WERI-Rb-1 (cell line): ENCODE data around the gene ARMC8.
A peak's percentile ranks its signal among the peaks of the same experiment; 100 is the strongest.

Experiments
- DNase-seq: peaks from one replicate; pipeline ENCODE4 v3.0.0-alpha.2; 2020
- H3K27ac ChIP-seq: fragments of 250-450 bp; sonication (Bioruptor Pico); 2 replicates; pipeline ENCODE4 v1.5.1; 2020; ENCODE audit warnings: mild to moderate bottlenecking, moderate library complexity
- H3K27me3 ChIP-seq: fragments of 250-450 bp; sonication (Bioruptor Pico); 2 replicates; pipeline ENCODE4 v1.5.1; 2021; ENCODE audit warnings: mild to moderate bottlenecking, low read depth, moderate library complexity; ENCODE audit not compliant: insufficient read depth, severe bottlenecking
- H3K36me3 ChIP-seq: fragments of 250-450 bp; sonication (Bioruptor Pico); 2 replicates; pipeline ENCODE4 v1.5.1; 2020; ENCODE audit warnings: mild to moderate bottlenecking, moderate library complexity
- H3K4me3 ChIP-seq: 2 replicates; pipeline ENCODE4 v1.5.1; 2011; ENCODE audit warnings: low read depth, mild to moderate bottlenecking, control low read depth, low read length
- H3K9me3 ChIP-seq: fragments of 250-450 bp; sonication (Bioruptor Pico); 2 replicates; pipeline ENCODE4 v1.5.1; 2021; ENCODE audit warnings: mild to moderate bottlenecking, moderate library complexity; ENCODE audit not compliant: severe bottlenecking
- CTCF ChIP-seq: IDR thresholded peaks from 2 replicates; pipeline ENCODE4 v1.5.1; 2011; ENCODE audit warnings: low read depth, mild to moderate bottlenecking, control low read depth, inconsistent platforms, low read length

The ARMC8 gene

GRCh38 chr3:138282836-138283235 lies 95.7 kb downstream of the ARMC8 start:
- peaks cover 28% of the 10 kb centered on the region for H3K36me3 ChIP-seq
- no peaks in the 10 kb centered on the region for H3K27me3 ChIP-seq
- no peak overlapping the region for H3K27ac ChIP-seq
- H3K4me3 ChIP-seq, result no peak overlapping the region
- no peaks in the 10 kb centered on the region for H3K9me3 ChIP-seq
- DNase-seq, result no peak
- TF ChIP-seq CTCF, result no peak

- Histone ChIP-seq H3K36me3 (peaks cover 33% of the 10 kb centered on the region), H3K9me3 (no peaks in the 10 kb centered on the region), H3K27me3 (no peaks in the 10 kb centered on the region), H3K27ac (no peak overlapping the region), H3K4me3 (no peak overlapping the region)
- no peak for DNase-seq
- TF ChIP-seq CTCF, result no peak
Measured at GRCh38 chr3:138284079-138284478, 97.0 kb downstream of the ARMC8 start.

GRCh38 chr3:138284957-138285477 lies 97.9 kb downstream of the ARMC8 start:
- Histone ChIP-seq H3K9me3 (no peaks in the 10 kb centered on the region), H3K4me3 (no peak overlapping the region), H3K27ac (no peak overlapping the region), H3K27me3 (no peaks in the 10 kb centered on the region), H3K36me3 (peaks cover 37% of the 10 kb centered on the region)
- TF ChIP-seq CTCF, result peak; percentile 31; the same call in 1 of the 2 replicates
- DNase-seq, result no peak

- DNase-seq, result no peak
- Histone ChIP-seq H3K4me3 (no peak overlapping the region), H3K27ac (no peak overlapping the region), H3K9me3 (no peaks in the 10 kb centered on the region), H3K36me3 (peaks cover 55% of the 10 kb centered on the region), H3K27me3 (no peaks in the 10 kb centered on the region)
- TF ChIP-seq CTCF, result no peak
Measured at GRCh38 chr3:138289260-138289659, 102.2 kb downstream of the ARMC8 start.

GRCh38 chr3:138289701-138290100 lies 102.6 kb downstream of the ARMC8 start:
- Histone ChIP-seq H3K27me3 (no peaks in the 10 kb centered on the region), H3K36me3 (peaks cover 54% of the 10 kb centered on the region), H3K4me3 (no peak overlapping the region), H3K9me3 (no peaks in the 10 kb centered on the region), H3K27ac (no peak overlapping the region)
- DNase-seq, result no peak
- TF ChIP-seq CTCF, result no peak

- H3K27ac ChIP-seq, result no peak overlapping the region
- no peaks in the 10 kb centered on the region for H3K27me3 ChIP-seq
- H3K4me3 ChIP-seq, result no peak overlapping the region
- no peak for DNase-seq
- peaks cover 25% of the 10 kb centered on the region for H3K36me3 ChIP-seq
- H3K9me3 ChIP-seq, result no peaks in the 10 kb centered on the region
- TF ChIP-seq CTCF, result no peak
Measured at GRCh38 chr3:138296639-138297038, 109.5 kb downstream of the ARMC8 start.
